HepG2 (cell line): ENCODE measurements around the gene NFX1. TPM values are rescaled to one million over a fixed set of nuclear protein-coding genes. Genes with fewer than 3 reads are reported as not detected.

Source experiments
- DRAP1 ChIP-seq: IDR thresholded peaks from 2 replicates; pipeline ENCODE4 v1.6.1; 2016; ENCODE audit warnings: missing genetic modification reagents, missing compliant biosample characterization
- SAP130 ChIP-seq: IDR thresholded peaks from 2 replicates; pipeline ENCODE4 v1.6.1; 2016; ENCODE audit warnings: low read depth
- SIN3A ChIP-seq: IDR thresholded peaks from 2 replicates; pipeline ENCODE4 v1.6.1; 2011; ENCODE audit warnings: low read depth, mild to moderate bottlenecking, control low read depth, low read length, borderline replicate concordance
- TBX3 ChIP-seq: fragments of 450-650 bp; IDR thresholded peaks from 2 replicates; pipeline ENCODE4 v1.6.1; 2017; ENCODE audit warnings: antibody characterized with exemption, mild to moderate bottlenecking, inconsistent platforms, borderline replicate concordance
- UBTF ChIP-seq: sonication (generic); formaldehyde crosslinking; IDR thresholded peaks from 2 replicates; pipeline ENCODE4 v1.4.0; 2020; ENCODE audit warnings: mild to moderate bottlenecking, missing genetic modification reagents
- ZBTB8A ChIP-seq: sonication (generic); formaldehyde crosslinking; IDR thresholded peaks from 2 replicates; pipeline ENCODE4 v1.4.0; 2020; ENCODE audit warnings: mild to moderate bottlenecking, low read depth, missing genetic modification reagents, borderline replicate concordance
- ZNF704 ChIP-seq: sonication (generic); formaldehyde crosslinking; IDR thresholded peaks from 2 replicates; pipeline ENCODE4 v1.8.1; 2023; ENCODE audit warnings: mild to moderate bottlenecking, inconsistent platforms, moderate library complexity, missing genetic modification reagents, borderline replicate concordance
- ZNF782 ChIP-seq: sonication (generic); formaldehyde crosslinking; IDR thresholded peaks from 2 replicates; pipeline ENCODE4 v1.4.0; 2020; ENCODE audit warnings: missing genetic modification reagents, mild to moderate bottlenecking, borderline replicate concordance
- polyA plus RNA-seq, 8 experiments: library from polyadenylated mRNA; depleted of rRNA in 3 of 8; stranded (reverse) in 7 of 8; unstranded in 1 of 8; fragments of >200 nt; fragmentation: Illumina TruSeq in 4 of 8; extraction: Trizol in 4 of 8; gene quantifications; 2 replicates each; pipeline versions ENCODE4 v1.2.1 to v1.2.3, GENCODE V29; 2011 to 2016; ENCODE audit warnings: low read depth in 4 of 8, missing spikeins in 1 of 8, mixed read lengths in 1 of 8; ENCODE audit not compliant: insufficient read depth in 1 of 8
- total RNA-seq, 5 experiments: library from RNA; depleted of rRNA; stranded (reverse); fragments of >200 nt; fragmentation: Illumina TruSeq; extraction: Trizol; gene quantifications; 2 replicates each; pipeline ENCODE4 v1.2.3, GENCODE V29; 2016; ENCODE audit warnings: low read depth in 1 of 5

The NFX1 gene
- total and polyA plus RNA-seq, 2 of the 13 experiments (the other 11 are each of a cell fraction or from before 2014, with no cell fraction given), result 23.9 to 27.5 TPM

DNA sequence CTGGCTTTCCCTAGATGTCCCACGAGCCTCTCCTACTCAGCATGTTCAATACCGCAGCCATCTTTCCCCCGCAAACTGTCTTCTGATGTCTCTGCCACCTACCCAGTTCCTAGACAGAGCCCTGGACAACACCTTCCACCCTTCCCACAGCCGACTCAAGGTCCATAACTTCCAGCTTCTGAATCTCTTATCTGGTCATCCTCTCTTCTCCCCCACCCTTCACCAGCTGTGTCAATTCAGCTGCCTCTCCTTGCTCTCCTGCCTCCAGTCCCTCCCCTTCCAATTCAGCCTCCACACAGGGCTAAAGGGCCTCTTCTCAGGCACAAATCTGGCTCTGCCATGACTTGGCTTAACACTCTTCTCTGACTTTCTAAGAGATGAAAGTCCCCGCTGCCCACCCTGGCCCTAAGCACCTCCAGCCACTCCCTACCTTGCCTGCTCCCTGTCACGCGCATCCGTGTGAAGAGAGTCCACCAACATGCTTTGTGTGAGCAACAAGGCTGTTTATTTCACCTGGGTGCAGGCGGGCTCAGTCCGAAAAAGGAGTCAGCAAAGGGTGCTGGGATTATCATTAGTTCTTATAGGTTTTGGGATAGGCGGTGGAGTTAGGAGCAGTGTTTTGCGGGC lies 86.9 kb downstream of the NFX1 start (continued):
- TF ChIP-seq SAP130 (CRISPR knock-in tag) (no peak), TBX3 (no peak), SIN3A (no peak), ZNF782 (CRISPR knock-in tag) (no peak), UBTF (CRISPR knock-in tag) (no peak), DRAP1 (no peak), ZBTB8A (CRISPR knock-in tag) (no peak), ZNF704 (no peak)
